Measurements from ENCODE around the gene MBD5.

Gene MBD5

DNA sequence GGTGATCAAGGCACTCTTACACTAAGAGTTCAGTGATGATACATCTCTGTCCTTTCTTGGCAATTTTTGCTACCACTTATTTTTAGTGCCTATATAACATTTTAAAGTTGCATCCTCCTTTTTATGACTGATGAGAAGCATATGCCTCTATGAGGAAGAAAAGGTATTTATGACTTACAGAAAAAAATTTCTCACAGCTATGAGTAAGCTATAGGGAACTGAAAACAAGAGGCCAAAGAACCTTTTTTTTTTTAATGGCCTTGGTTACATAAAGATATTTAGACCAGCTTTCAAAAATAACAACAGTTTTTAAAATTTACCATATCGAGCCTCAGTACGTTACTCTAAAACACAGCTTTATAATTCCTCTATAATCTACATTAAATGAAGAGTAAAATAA is 21.3 kb downstream of the MBD5 start:
- DNase-seq (ENCODE audit: low read depth), result peak; percentile 42

GRCh38 chr2:148044322-148044721 is 23.4 kb downstream of the MBD5 start:
- no peak for DNase-seq (ENCODE audit: low read depth)
- TF ChIP-seq, protein P1, sequence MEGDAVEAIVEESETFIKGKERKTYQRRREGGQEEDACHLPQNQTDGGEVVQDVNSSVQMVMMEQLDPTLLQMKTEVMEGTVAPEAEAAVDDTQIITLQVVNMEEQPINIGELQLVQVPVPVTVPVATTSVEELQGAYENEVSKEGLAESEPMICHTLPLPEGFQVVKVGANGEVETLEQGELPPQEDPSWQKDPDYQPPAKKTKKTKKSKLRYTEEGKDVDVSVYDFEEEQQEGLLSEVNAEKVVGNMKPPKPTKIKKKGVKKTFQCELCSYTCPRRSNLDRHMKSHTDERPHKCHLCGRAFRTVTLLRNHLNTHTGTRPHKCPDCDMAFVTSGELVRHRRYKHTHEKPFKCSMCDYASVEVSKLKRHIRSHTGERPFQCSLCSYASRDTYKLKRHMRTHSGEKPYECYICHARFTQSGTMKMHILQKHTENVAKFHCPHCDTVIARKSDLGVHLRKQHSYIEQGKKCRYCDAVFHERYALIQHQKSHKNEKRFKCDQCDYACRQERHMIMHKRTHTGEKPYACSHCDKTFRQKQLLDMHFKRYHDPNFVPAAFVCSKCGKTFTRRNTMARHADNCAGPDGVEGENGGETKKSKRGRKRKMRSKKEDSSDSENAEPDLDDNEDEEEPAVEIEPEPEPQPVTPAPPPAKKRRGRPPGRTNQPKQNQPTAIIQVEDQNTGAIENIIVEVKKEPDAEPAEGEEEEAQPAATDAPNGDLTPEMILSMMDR (IDR thresholded peaks at IDR 0.05; ENCODE audit: insufficient read depth, low read depth, low read length, missing control alignments), result no peak

More for the DNA sequence above, 21.3 kb downstream of the MBD5 start:
- no peak overlapping the region for H3K4me3 ChIP-seq (ENCODE audit: low read depth, low read length)
- TF ChIP-seq, protein P1 (IDR thresholded peaks at IDR 0.05; ENCODE audit: insufficient read depth, low read depth, low read length, missing control alignments), result no peak

GRCh38 chr2:148046802-148047201 is 25.9 kb downstream of the MBD5 start:
- peak; percentile 29 for DNase-seq (ENCODE audit: low read depth)
- TF ChIP-seq, protein P1 (IDR thresholded peaks at IDR 0.05; ENCODE audit: insufficient read depth, low read depth, low read length, missing control alignments), result no peak

More at GRCh38 chr2:148044322-148044721, 23.4 kb downstream of the MBD5 start:
- no peak overlapping the region for H3K4me3 ChIP-seq (ENCODE audit: low read depth, low read length)

DNA sequence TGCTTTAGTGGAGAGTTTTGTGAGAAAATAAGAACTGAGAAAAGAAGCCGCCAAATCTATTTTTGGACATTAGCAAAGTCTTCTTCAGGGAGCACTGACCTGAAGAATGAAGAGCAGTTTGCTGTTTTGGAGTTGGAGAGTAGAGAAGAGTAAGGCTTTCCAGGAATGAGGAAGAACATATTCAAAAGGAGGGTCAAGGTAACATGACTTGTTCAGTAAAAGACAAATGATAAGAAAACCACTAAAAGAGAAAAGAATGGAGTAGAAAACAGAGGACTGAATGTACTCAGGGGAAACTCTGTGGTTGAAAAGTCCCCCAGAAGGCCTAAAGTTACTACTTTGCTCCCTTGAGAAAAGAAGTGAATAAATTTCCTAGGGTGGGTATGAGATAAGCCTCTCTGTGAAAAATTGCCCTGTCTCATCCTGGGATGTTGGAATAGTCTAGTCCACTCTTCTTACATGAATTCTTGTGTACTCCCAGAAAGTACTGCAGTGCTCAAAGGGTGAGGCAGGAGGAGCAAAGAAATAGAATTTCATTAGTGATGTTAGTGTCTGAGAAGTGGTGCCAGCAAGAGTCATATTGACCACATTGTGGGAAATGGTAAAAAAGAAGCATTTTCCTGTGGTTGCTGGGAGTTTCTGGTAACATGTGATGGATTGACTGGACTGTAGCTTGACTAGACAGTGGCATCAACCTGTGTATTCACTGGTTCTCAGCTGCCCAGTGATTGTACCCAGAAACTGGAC is 27.8 kb downstream of the MBD5 start:
- TF ChIP-seq, protein P1 (IDR thresholded peaks at IDR 0.05; ENCODE audit: insufficient read depth, low read depth, low read length, missing control alignments), result no peak
- H3K4me3 ChIP-seq (ENCODE audit: low read depth, low read length), result 0 out of 2 replicates have a peak overlapping the region, but pooled peaks have one; percentile 7
- DNase-seq (ENCODE audit: low read depth), result peak; percentile 75

More at GRCh38 chr2:148046802-148047201, 25.9 kb downstream of the MBD5 start:
- H3K4me3 ChIP-seq (ENCODE audit: low read depth, low read length), result no peak overlapping the region

DNA sequence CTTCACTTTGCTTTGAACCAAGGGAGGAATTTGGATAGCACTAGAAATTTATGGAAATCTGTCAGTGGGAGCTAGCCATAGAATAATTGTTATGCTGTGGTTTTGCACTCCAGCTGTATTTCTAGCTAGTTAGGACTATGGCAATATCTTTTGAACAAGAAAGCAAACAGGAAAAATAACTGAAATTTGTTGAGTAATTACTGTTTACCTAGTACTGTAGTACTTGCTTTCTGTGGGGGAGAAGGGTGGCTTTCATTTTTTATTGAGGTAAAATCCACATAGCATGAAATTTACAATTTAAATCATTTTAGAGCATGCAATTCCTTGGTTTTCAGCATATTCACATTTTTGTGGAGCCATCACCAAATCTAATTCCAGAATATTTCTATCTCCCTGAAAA is 28.4 kb downstream of the MBD5 start:
- TF ChIP-seq, protein P1 (IDR thresholded peaks at IDR 0.05; ENCODE audit: insufficient read depth, low read depth, low read length, missing control alignments), result no peak

DNA sequence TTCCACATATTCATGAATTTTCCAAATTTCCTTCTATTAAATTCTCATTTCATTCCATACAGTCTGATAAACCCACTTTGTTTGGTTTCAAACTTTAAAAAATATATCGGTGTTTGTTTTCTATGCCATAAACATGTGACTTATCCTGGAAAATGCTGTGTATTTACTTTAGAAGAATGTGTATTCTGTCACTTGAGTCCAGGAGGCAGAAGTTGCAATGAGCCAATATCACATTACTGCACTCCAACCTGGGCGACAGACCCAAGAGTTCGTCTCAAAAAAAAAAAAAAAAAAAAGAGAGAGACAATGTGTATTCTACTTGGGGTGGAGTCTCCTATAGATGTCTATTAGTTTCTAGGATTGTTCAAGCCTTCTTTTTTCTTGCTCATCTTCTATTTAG is 31.8 kb downstream of the MBD5 start:
- DNase-seq (ENCODE audit: low read depth), result no peak
- no peak overlapping the region for H3K4me3 ChIP-seq (ENCODE audit: low read depth, low read length)
- TF ChIP-seq, protein P1 (IDR thresholded peaks at IDR 0.05; ENCODE audit: insufficient read depth, low read depth, low read length, missing control alignments), result no peak

More for the DNA sequence above, 28.4 kb downstream of the MBD5 start:
- no peak for DNase-seq (ENCODE audit: low read depth)
- peak overlapping the region; percentile 7; the same call in 1 of the 2 replicates for H3K4me3 ChIP-seq (ENCODE audit: low read depth, low read length)

All from GM12865 (cell line).